Stimulated activated CD8-positive, alpha-beta memory T cell treated with anti-CD3 and anti-CD28 coated beads, Interleukin-7, amount 100 ng/mL, for 48 hours (primary cell): ENCODE results near the gene KRAS.

Source experiments
- DNase-seq, 2 donors: peaks; one replicate each; pipeline ENCODE4 v3.0.0-alpha.2; 2020; ENCODE audit warnings: low read depth in 1 of 2; ENCODE audit errors: extremely low read depth in 1 of 2

KRAS gene

DNA sequence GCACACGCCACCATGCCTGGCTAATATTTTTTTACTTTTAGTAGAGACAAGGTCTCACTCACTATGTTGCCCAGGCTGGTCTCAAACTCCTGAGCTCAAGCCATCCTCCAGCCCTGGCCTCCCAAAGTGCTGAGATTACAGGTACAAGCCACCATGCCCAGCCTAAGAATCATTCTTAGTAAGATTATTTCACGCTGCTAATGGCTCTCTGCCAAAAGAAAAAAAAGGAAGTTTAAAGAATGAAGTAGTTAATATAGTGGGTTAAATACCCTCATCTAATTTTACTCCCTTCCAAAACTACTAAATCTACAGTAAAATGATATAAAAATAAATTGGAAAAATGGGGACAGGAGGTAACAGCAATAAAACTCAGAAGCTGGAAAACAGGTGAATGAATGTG is 53.1 kb downstream of the KRAS start:
- DNase-seq: no peak

DNA sequence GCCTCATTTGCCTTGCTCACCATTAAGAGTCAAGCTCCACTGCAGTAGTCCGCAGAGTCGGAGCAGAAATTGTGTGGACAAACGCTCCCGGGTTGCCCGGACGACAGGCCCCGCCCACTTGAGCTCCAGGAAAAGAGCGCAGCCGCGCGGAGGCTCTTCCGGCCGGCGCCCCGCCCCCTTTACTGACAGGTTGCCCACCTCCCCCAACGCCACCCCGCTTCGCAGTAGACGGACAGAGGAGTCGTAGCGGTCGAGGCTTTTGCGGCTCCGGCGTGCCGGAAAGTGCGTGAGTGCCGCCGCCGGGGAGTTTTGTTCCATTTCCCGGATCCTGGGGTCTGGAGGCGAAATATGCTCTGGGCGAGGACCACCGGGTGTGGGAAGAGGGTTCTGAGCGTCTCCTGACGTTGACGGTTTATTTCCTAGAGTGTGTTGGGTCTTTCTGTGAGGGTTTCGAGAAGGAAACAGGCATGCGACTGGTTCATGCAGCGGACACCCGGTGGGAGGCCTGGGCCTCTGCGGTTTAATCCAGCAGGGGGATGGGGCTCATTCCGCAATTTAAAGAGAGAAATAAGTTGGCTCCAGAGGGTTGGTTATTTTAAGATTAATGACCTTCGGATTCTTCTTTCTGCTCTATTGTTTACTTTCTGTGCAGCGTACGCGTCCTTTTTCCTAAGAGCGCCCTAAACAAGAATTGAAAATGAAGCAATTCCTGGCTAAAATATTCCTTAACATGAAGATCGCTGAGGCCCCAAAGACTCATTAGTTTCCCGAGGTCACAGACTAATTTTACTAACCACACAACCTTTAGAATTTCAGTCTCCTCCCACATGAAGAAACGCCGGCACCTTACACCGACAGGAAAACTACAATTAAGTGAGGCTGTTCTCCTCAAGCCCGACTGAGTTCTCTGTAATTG is 55.4 kb downstream of the KRAS start, which contains the start of the genes DNAI7 and ETFRF1:
DNAI7 (minus strand) TSS at position 105 of the 916 bp plus-strand sequence; CDS start at position 23, 82 bp downstream.
ETFRF1 (plus strand) TSS at position 182 of the 916 bp plus-strand sequence. CDS start 8,720 bp downstream, outside the sequence.
- peak; percentile 86 to 95 for DNase-seq

DNA sequence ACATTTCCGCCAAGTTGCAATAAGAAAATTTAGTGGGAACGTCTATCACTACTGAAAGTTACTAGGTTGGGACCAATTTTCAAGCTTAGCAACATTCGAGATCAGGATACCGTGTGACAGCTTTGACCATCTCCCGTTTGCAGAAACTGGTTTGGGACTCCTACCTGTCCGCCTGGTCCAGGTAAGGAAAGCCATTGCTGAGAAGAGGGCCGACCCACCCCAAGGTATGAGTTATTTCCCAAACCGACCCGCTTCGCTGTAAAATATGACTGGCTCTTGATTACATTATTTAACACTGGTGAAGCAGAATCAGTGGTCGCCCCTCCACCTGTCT is 56.0 kb downstream of the KRAS start:
- no peak for DNase-seq

DNA sequence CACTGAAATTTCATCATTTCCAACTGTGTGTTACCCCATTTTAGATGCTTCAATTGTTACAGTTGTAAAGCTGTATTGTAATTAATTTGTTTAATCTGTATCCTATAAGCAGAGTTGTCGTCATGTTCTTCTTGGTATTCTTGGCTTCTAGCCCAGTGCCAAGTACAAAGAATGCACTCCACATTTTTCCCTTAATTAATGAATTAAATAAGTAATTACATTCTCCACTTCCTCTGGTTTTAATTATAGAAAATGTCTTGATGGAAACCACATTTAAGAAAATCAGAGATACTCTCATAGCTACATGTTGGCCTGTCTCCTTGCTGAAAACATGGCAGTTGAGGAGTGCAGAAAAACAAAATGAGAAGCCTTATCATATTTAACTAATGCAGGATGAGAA is 56.5 kb downstream of the KRAS start:
- no peak for DNase-seq

DNA sequence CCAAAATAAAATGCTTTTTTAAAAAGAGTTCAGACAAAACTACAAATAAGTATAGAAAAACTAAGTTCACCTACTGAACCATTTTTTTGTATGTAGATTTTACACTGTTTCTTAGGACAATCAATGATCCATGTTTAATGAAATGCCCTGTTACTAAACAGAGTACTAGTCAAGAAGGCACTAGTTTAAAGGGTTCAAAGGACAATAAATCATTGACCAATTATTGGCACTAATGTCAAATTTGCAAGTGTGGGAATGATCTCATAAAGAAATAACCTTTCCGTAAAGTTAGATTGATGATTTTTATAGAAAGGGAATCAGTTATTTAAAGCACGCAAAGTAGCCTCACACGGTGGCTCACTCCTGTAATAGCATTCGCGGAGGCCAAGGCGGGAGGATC is 59.9 kb downstream of the KRAS start:
- no peak for DNase-seq

DNA sequence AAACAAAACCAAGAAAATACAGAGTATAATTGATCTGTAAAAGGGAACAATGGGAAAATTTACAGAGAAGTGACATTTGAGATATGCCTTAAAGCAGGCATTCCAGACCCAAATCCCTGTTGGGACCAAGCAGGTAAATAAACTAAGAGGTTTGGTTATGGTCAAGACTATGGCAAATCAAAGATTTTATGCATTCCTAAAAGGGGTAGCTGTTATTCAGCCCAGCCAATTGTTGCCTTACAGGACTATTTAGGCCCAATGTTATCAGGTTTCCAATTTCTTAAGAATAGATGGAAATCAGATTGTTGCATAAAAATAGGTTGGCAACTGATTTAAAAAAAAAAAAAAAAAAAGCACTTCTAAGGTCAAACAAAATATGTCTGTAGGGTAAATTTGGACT is 61.1 kb downstream of the KRAS start:
- DNase-seq: no peak

DNA sequence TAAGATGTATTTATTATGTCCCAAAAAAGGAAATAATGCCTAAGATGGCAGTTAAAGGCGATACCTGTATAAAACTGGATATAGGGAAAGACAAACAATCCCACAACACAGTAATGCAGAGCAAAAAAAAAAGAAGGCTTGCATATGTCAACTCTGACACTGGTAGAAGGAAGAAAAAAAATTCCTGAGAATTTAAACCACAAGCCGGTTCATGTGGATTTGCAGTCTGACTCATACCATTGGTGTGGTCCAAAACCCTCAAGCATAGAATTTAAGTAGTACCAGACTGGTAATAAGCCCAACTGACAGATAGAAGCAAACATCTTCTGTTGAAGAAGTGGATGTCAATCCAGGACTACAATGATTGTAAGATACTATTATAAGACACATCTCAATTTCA is 62.9 kb downstream of the KRAS start:
- DNase-seq: no peak

DNA sequence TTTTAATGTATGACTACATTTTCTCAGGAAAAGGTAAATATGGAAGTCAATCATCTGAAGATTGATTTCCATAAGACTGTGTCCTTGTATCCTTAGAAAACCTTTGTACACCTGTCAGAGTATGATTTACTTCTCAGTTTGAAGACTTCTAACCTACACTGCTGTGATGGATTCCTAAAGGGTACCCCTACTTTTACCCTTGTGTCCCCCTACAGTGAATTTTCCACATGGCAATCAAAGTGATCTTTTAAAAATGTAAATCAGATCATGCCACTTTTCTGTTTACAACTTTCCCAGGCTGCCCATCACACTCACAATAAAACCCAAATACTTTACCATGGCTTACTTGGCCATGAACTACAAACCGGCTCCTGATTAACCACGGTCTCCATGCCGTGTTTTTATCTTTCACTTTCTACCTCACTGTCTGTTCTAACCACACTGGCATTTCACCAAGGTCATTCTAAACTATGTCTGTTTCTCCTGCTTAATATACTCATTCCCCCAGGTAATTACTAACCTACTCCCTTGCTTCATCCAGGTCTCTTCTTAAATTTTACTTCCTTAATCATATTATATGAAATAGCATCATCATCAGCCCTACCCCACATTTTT is 63.8 kb downstream of the KRAS start:
- DNase-seq: no peak

DNA sequence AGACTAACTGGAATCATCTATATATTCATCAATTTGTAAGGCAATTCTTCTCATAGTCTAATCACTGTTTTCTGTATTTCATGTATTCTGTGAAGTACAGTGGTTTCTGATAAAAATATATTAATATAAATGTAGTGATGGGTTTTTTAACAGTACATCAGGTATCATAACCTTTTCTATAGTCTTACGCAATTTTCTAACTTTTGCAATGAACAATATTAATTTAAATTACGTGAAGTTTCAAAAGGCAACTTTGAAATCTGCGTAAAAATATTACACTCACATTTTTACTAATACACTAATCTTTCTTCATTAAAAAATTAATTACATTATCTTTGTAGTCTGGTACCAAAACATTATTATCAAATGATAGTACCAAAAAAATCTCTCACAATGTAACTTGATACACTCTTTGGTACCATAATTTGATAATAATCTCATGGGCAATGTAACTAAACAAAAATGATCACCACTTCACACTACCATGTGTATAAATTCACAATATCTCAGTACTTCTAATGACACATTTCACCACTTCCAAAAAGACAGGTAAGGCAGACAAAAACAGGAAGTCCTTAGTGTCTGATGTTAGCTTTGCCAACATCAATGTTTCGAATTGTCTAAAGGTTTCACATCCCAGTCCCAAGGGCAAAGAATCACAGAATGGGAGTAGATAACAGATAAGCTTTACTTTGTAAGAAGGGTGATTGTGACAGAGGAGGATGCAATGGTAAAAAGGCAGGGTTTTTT is 64.5 kb downstream of the KRAS start:
- DNase-seq: no peak

DNA sequence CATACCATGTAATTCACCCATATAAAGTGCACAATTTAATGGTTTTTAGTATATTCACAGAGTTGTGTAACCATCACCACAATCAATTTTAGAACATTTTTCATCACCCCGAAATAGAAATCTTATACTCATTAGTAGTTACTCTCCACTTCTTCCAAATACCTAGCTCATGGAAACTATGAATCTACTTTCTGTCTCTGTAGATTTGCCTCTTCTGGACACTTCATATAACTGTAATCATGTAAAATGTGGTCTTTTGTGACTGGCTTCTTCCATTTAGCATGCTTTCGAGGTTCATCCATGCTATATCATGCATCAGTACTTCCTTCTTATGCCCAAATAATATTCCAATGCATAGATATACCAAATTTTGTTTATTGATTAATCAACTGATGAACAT is 66.6 kb downstream of the KRAS start:
- no peak for DNase-seq

DNA sequence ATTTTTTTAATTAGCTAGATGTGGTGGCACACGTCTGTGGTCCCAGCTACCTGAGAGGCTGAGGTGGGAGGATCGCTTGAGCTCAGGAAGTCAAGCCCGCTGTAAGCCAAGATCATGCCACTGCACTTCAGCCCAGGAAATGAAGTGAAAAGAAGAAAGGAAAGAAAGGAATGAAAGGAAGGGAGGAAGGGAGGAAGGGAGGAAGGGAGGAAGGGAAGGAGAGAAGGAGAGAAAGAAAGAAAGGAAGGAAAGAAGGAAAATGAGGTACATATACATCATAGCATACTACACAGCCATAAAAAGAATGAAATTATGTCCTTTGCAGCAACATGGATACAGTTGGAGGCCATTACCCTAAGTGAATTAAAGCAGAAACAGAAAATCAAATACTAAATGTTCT is 68.0 kb downstream of the KRAS start:
- no peak for DNase-seq

DNA sequence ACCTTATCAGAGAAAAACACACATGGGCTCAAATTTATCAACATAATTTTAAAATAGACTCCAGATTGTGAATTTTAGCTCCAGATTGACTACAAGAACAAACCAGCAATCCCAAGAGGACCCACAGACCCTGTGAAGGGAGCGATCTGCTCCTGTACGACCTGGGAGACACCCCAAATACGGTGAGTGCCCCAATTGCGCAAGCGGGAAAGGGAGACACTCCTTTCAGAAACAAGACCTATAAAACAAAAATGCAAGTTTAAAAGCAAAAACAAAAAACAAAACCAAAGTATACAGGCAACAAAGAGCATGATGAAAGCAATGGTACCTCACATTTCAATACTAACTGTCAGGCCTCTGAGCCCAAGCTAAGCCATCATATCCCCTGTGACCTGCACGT is 87.9 kb downstream of the KRAS start:
- DNase-seq: no peak

DNA sequence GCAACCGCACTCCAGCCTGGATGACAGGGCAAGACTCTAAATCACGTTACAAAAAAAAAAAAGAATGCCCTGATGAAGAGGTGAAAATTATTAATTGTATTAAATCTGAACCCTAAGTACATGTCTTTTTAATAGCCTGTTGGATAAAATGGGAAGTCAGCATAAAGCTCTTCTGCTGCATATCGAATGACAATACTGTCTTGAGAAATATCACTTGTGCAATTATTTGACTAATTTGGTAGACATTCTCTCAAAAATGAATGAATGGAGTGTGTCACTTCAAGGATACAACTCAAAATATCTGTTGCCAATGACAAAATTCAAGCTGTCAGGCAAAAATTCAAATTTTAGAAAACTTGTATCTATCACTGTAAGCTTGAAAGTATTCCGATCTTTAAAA is 94.7 kb downstream of the KRAS start:
- no peak for DNase-seq

DNA sequence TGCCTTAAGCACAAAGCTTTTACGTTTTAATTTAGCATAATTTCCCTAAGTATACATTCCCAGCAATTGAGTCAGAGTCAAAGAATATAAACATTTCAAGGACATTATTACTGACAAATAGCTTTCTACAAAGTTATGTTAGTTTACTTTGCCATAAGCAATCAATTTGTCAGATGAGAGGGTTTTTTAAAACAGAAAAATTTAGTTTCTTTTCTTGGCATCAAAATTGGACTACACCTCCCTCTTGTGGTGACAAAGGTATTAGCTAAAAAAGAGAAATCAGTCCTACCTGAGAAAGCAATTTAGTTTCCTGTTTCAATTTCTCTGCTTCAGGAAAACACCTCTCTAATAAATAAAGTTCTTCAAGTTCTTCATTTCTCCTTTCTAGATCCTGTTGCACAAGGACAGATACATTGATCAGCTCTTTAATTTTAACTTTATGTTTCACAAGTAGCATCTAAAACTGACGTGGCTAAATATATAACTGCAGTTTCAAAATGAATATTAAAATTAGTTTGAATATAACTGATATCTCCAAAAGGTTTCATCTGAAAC is 95.6 kb downstream of the KRAS start:
- DNase-seq: no peak
